ENCODE measurements around the gene DUSP1.

Gene DUSP1

GRCh38 chr5:172728481-172729241, 42.3 kb downstream of the DUSP1 start (continued):
- TF ChIP-seq BACH2 (CRISPR knock-in tag; IDR thresholded peaks at IDR 0.05; ENCODE audit: borderline replicate concordance), result no peak

GRCh38 chr5:172727551-172727950, 43.4 kb downstream of the DUSP1 start:
- ATAC-seq, result no peak
- TF ChIP-seq OSR1 (CRISPR knock-in tag; IDR thresholded peaks at IDR 0.05), result no peak
- TF ChIP-seq BACH2 (CRISPR knock-in tag; IDR thresholded peaks at IDR 0.05; ENCODE audit: borderline replicate concordance), result no peak
- no peak for TF ChIP-seq ZC3H10 (CRISPR knock-in tag; IDR thresholded peaks at IDR 0.05)
- TF ChIP-seq ESRRG (CRISPR knock-in tag; IDR thresholded peaks at IDR 0.05), result no peak
- TF ChIP-seq GLIS3 (CRISPR knock-in tag; IDR thresholded peaks at IDR 0.05), result no peak
- TF ChIP-seq TCF4 (CRISPR knock-in tag; IDR thresholded peaks at IDR 0.05; ENCODE audit: borderline replicate concordance), result no peak
- TF ChIP-seq ZNF8 (CRISPR knock-in tag; IDR thresholded peaks at IDR 0.05), result no peak
- no peak for TF ChIP-seq CSDC2 (CRISPR knock-in tag; IDR thresholded peaks at IDR 0.05)
- no peak for TF ChIP-seq POU6F1 (CRISPR knock-in tag; IDR thresholded peaks at IDR 0.05; ENCODE audit: borderline replicate concordance, low read depth)
- TF ChIP-seq ZFP3 (CRISPR knock-in tag; IDR thresholded peaks at IDR 0.05), result no peak
- no peak for TF ChIP-seq RARB (CRISPR knock-in tag; IDR thresholded peaks at IDR 0.05)
- TF ChIP-seq PATZ1 (CRISPR knock-in tag; IDR thresholded peaks at IDR 0.05; ENCODE audit: borderline replicate concordance), result no peak
- TF ChIP-seq TSHZ2 (CRISPR knock-in tag; IDR thresholded peaks at IDR 0.05), result no peak
- no peak for TF ChIP-seq ZFP30 (CRISPR knock-in tag; IDR thresholded peaks at IDR 0.05)
- no peak for TF ChIP-seq ZNF70 (CRISPR knock-in tag; IDR thresholded peaks at IDR 0.05)

GRCh38 chr5:172726966-172727365, 44.0 kb downstream of the DUSP1 start:
- ATAC-seq, result no peak
- no peak for TF ChIP-seq ZNF565 (CRISPR knock-in tag; conservative IDR thresholded peaks at IDR 0.05; ENCODE audit: low read depth)
- TF ChIP-seq ZC3H10 (CRISPR knock-in tag; IDR thresholded peaks at IDR 0.05), result no peak
- TF ChIP-seq ESRRG (CRISPR knock-in tag; IDR thresholded peaks at IDR 0.05), result no peak
- no peak for TF ChIP-seq ISL1 (CRISPR knock-in tag; IDR thresholded peaks at IDR 0.05)
- no peak for TF ChIP-seq CSDC2 (CRISPR knock-in tag; IDR thresholded peaks at IDR 0.05)
- TF ChIP-seq BACH2 (CRISPR knock-in tag; IDR thresholded peaks at IDR 0.05; ENCODE audit: borderline replicate concordance), result no peak
- no peak for TF ChIP-seq OSR1 (CRISPR knock-in tag; IDR thresholded peaks at IDR 0.05)
- no peak for TF ChIP-seq POU6F1 (CRISPR knock-in tag; IDR thresholded peaks at IDR 0.05; ENCODE audit: borderline replicate concordance, low read depth)
- no peak for TF ChIP-seq CSRNP3 (CRISPR knock-in tag; IDR thresholded peaks at IDR 0.05)
- no peak for TF ChIP-seq TOX (CRISPR knock-in tag; IDR thresholded peaks at IDR 0.05; ENCODE audit: borderline replicate concordance)
- no peak for TF ChIP-seq TCF4 (CRISPR knock-in tag; IDR thresholded peaks at IDR 0.05; ENCODE audit: borderline replicate concordance)
- no peak for TF ChIP-seq ZFP30 (CRISPR knock-in tag; IDR thresholded peaks at IDR 0.05)
- no peak for TF ChIP-seq ZNF70 (CRISPR knock-in tag; IDR thresholded peaks at IDR 0.05)
- no peak for TF ChIP-seq TSHZ2 (CRISPR knock-in tag; IDR thresholded peaks at IDR 0.05)
- TF ChIP-seq CREB5 (CRISPR knock-in tag; IDR thresholded peaks at IDR 0.05; ENCODE audit: low read depth), result no peak
- no peak for TF ChIP-seq ZFP3 (CRISPR knock-in tag; IDR thresholded peaks at IDR 0.05)
- no peak for TF ChIP-seq ZNF8 (CRISPR knock-in tag; IDR thresholded peaks at IDR 0.05)

Data from SK-N-SH treated with all-trans-retinoic acid at 6 μM for 48 hours (cell line).